A549 (cell line): Measurements from ENCODE around the gene STK11IP. TPM values are rescaled to one million over a fixed set of nuclear protein-coding genes. Genes with fewer than 3 reads are reported as not detected.

Experiments used
- ATAC-seq, 2 experiments: fragments of 200-7000 bp in 1 of 2; fragments of >200 bp in 1 of 2; cut with Nextera tagmentation in 1 of 2; cut with Tn5 transposase in 1 of 2; 3 replicates each; pipeline versions ENCODE4 v1.8.0 to v1.9.1; 2018 to 2020; ENCODE audit warnings: mild to moderate bottlenecking in 1 of 2, moderate library complexity in 1 of 2
- CTCF ChIA-PET: fragments of 300-600 bp; sonication (Branson Sonifier 250); formaldehyde crosslinking; extraction: SDS; loops from one replicate; lab custom pipeline; 2021; ENCODE audit warnings: antibody characterized with exemption, inconsistent platforms; lab: Yijun Ruan, JAX
- POLR2A ChIA-PET: fragments of 350-600 bp; formaldehyde crosslinking; extraction: SDS; loops from one replicate; lab custom pipeline; 2021; ENCODE audit warnings: antibody characterized with exemption, inconsistent platforms; lab: Yijun Ruan, JAX
- DNase-seq, 2 experiments: peaks; one replicate each; pipeline versions ENCODE4 v3.0.0 to v3.0.0-alpha.2; 2011 to 2016; ENCODE audit warnings: low read depth in 1 of 2, low spot score in 1 of 2
- FAIRE-seq: peaks from 2 replicates; lab custom pipeline; 2011; peaks lifted over from hg19 to GRCh38; lab: Jason Lieb, UNC
- H3K27ac ChIP-seq, 2 experiments: fragments of >200 bp; sonication (Bioruptor Twin); formaldehyde crosslinking; 3 replicates each; pipeline ENCODE4 v1.5.1; 2016 to 2017
- H3K4me1 ChIP-seq: fragments of >200 bp; sonication (Bioruptor Twin); formaldehyde crosslinking; 3 replicates; pipeline ENCODE4 v1.6.1; 2016
- H3K4me2 ChIP-seq: fragments of >200 bp; sonication (Bioruptor Twin); formaldehyde crosslinking; 3 replicates; pipeline ENCODE4 v1.6.1; 2016
- H3K4me3 ChIP-seq: fragments of >200 bp; sonication (Bioruptor Twin); formaldehyde crosslinking; 3 replicates; pipeline ENCODE4 v1.5.1; 2016
- H3K9me3 ChIP-seq: fragments of >200 bp; sonication (Bioruptor Twin); formaldehyde crosslinking; 3 replicates; pipeline ENCODE4 v1.6.1; 2016
- CBX2 ChIP-seq: fragments of 200-600 bp; sonication (generic); IDR thresholded peaks from 2 replicates; pipeline ENCODE4 v1.6.1; 2016; ENCODE audit warnings: low read depth, mild to moderate bottlenecking, borderline replicate concordance
- CBX8 ChIP-seq: fragments of 200-600 bp; sonication (generic); IDR thresholded peaks from 2 replicates; pipeline ENCODE4 v1.6.1; 2016
- EHMT2 ChIP-seq: fragments of 200-600 bp; sonication (generic); IDR thresholded peaks from 2 replicates; pipeline ENCODE4 v1.6.1; 2016; ENCODE audit warnings: antibody characterized with exemption, low read depth, mild to moderate bottlenecking, moderate library complexity
- FOSL2 ChIP-seq, 2 experiments: fragments of 450-650 bp in 1 of 2; fragments of >200 bp in 1 of 2; sonication (Bioruptor Twin) in 1 of 2; formaldehyde crosslinking; IDR thresholded peaks; 2 replicates each; pipeline versions ENCODE4 v1.5.0 to v1.6.1; 2016 to 2020; ENCODE audit warnings: mild to moderate bottlenecking in 1 of 2, moderate library complexity in 1 of 2
- HES2 ChIP-seq: fragments of >200 bp; sonication (Bioruptor Twin); formaldehyde crosslinking; IDR thresholded peaks from 2 replicates; pipeline ENCODE4 v1.6.1; 2016
- HOXA7 ChIP-seq: fragments of 250-450 bp; sonication (Bioruptor Pico); IDR thresholded peaks from 2 replicates; pipeline ENCODE4 v1.5.0; 2020; ENCODE audit warnings: mild to moderate bottlenecking, moderate library complexity
- HOXB13 ChIP-seq: fragments of 250-450 bp; sonication (Bioruptor Pico); IDR thresholded peaks from 2 replicates; pipeline ENCODE4 v1.5.0; 2020; ENCODE audit warnings: low read depth, mild to moderate bottlenecking, moderate library complexity
- MAFK ChIP-seq: fragments of 450-650 bp; IDR thresholded peaks from 2 replicates; pipeline ENCODE4 v1.6.1; 2014; ENCODE audit not compliant: partially characterized antibody
- NPAS2 ChIP-seq: fragments of 250-450 bp; sonication (Bioruptor Pico); IDR thresholded peaks from 2 replicates; pipeline ENCODE4 v1.8.0; 2022; ENCODE audit warnings: mild to moderate bottlenecking, moderate library complexity, borderline replicate concordance
- NR3C1 ChIP-seq: fragments of >200 bp; sonication (Bioruptor Twin); formaldehyde crosslinking; IDR thresholded peaks from 3 replicates; pipeline ENCODE4 v1.6.1; 2017
- POLR2A ChIP-seq: IDR thresholded peaks from 2 replicates; pipeline ENCODE4 v1.6.1; 2012; ENCODE audit warnings: mild to moderate bottlenecking, low read length
- POLR2AphosphoS2 ChIP-seq: conservative IDR thresholded peaks from 2 replicates; pipeline ENCODE4 v1.6.1; 2012; ENCODE audit warnings: low read length, improper control_type of control experiment, inconsistent platforms
- RARB ChIP-seq: fragments of 250-450 bp; sonication (Bioruptor Pico); IDR thresholded peaks from 2 replicates; pipeline ENCODE4 v1.8.0; 2021; ENCODE audit warnings: mild to moderate bottlenecking, moderate library complexity
- REST ChIP-seq: fragments of 200-600 bp; sonication (generic); IDR thresholded peaks from 2 replicates; pipeline ENCODE4 v1.6.1; 2016; ENCODE audit warnings: antibody characterized with exemption, mild to moderate bottlenecking, moderate library complexity
- ZC3H11A ChIP-seq: fragments of 450-650 bp; IDR thresholded peaks from 2 replicates; pipeline ENCODE4 v1.6.1; 2014; ENCODE audit warnings: antibody characterized with exemption, mild to moderate bottlenecking
- WGBS: methylation state at CpG from one replicate; pipeline ENCODE4 v1.1.6; 2017; ENCODE audit errors: missing lambda C conversion rate; 5-methylcytosine and 5-hydroxymethylcytosine counted together
- polyA plus RNA-seq, 4 experiments: library from polyadenylated mRNA; depleted of rRNA in 3 of 4; stranded (reverse); fragments of >200 nt; fragmentation: RNase III in 1 of 4; extraction: RNeasy Plus Mini Kit Qiagen cat#74134 plus additional on column Dnase treatment in 1 of 4; gene quantifications; 2 replicates in 3 of 4; 3 replicates in 1 of 4; pipeline ENCODE4 v1.2.3, GENCODE V29; 2011 to 2017
- TF ChIP-seq, protein P1 (sequence below): fragments of 450-650 bp; IDR thresholded peaks from 2 replicates; pipeline ENCODE4 v1.6.1; 2014; ENCODE audit warnings: antibody characterized with exemption
- TF ChIP-seq, protein P2 (sequence below): fragments of 250-450 bp; sonication (Bioruptor Pico); IDR thresholded peaks from 2 replicates; pipeline ENCODE4 v1.5.0; 2020; ENCODE audit warnings: low read depth, mild to moderate bottlenecking, moderate library complexity

STK11IP gene
- polyA plus RNA-seq, 2 of the 4 experiments (the other 2 are of a cell fraction): 13.3 to 18.8 TPM

- ChIA-PET CTCF (interaction anchor here (0.7 to 6.6 kb wide), 14 partner anchors 8 to 255 kb away, joined by 3 to 68 read pairs (median 6); partner anchors contain the start of genes CHPF, OBSL1 and TMEM198), POLR2A (no interaction called here)
- H3K4me1 ChIP-seq: peaks cover 10% of the 10 kb centered on the region; the same call in 2 of the 3 replicates
- TF ChIP-seq HOXB13 (CRISPR knock-in tag): no peak
- ATAC-seq (no peak), FAIRE-seq (no peak), DNase-seq (peak in 1 of 2 experiments; percentile 21)
- no peak overlapping the region for H3K27ac ChIP-seq
- 74% methylated on average over 14 of the region's 14 CpGs for WGBS
- no peak overlapping the region for H3K4me3 ChIP-seq
- H3K9me3 ChIP-seq: no peaks in the 10 kb centered on the region
- H3K4me2 ChIP-seq: no peak overlapping the region
Observed at GRCh38 chr2:219643788-219644398, 46.2 kb downstream of the STK11IP start.

- H3K4me2 ChIP-seq: 0 out of 3 replicates have a peak overlapping the region, but pooled peaks have one; percentile 4
- ATAC-seq (no peak), DNase-seq (no peak), FAIRE-seq (no peak)
- 76% methylated on average over 17 of the region's 17 CpGs for WGBS
- H3K4me1 ChIP-seq: peaks cover 10% of the 10 kb centered on the region; the same call in 2 of the 3 replicates
- no peaks in the 10 kb centered on the region for H3K9me3 ChIP-seq
- ChIA-PET CTCF (interaction anchor here (0.6 to 6.6 kb wide), 12 partner anchors 12 to 256 kb away, joined by 3 to 68 read pairs (median 4); partner anchors contain the start of genes CHPF, OBSL1 and TMEM198), POLR2A (no interaction called here)
- TF ChIP-seq HES2 (no peak), REST (no peak), RARB (CRISPR knock-in tag) (no peak), EHMT2 (no peak), POLR2A (no peak)
- TF ChIP-seq, protein P1, sequence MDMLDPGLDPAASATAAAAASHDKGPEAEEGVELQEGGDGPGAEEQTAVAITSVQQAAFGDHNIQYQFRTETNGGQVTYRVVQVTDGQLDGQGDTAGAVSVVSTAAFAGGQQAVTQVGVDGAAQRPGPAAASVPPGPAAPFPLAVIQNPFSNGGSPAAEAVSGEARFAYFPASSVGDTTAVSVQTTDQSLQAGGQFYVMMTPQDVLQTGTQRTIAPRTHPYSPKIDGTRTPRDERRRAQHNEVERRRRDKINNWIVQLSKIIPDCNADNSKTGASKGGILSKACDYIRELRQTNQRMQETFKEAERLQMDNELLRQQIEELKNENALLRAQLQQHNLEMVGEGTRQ: no peak
- TF ChIP-seq, protein P2, sequence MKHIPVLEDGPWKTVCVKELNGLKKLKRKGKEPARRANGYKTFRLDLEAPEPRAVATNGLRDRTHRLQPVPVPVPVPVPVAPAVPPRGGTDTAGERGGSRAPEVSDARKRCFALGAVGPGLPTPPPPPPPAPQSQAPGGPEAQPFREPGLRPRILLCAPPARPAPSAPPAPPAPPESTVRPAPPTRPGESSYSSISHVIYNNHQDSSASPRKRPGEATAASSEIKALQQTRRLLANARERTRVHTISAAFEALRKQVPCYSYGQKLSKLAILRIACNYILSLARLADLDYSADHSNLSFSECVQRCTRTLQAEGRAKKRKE (CRISPR knock-in tag): no peak
- no peak overlapping the region for H3K27ac ChIP-seq
- H3K4me3 ChIP-seq: no peak overlapping the region
Observed at GRCh38 chr2:219644801-219645480, 47.3 kb downstream of the STK11IP start.

- no peaks in the 10 kb centered on the region for H3K9me3 ChIP-seq
- CTCF ChIA-PET: interaction anchor here (0.6 to 6.6 kb wide), 7 partner anchors 11 to 151 kb away, joined by 3 to 68 read pairs (median 4); no protein-coding TSS in a partner anchor
- peaks cover 10% of the 10 kb centered on the region; the same call in 2 of the 3 replicates for H3K4me1 ChIP-seq
- H3K4me2 ChIP-seq: 0 out of 3 replicates have a peak overlapping the region, but pooled peaks have one; percentile 4
- 56% methylated on average over 12 of the region's 12 CpGs for WGBS
- DNase-seq (no peak), ATAC-seq (peak; percentile 26 to 36; a peak in 1 of 6 replicates), FAIRE-seq (no peak)
- POLR2A ChIA-PET: no interaction called here
- no peak overlapping the region for H3K27ac ChIP-seq
- peak; percentile 96 for TF ChIP-seq MAFK
- no peak for TF ChIP-seq HOXA7 (CRISPR knock-in tag)
- TF ChIP-seq REST: no peak
- no peak for TF ChIP-seq CBX2
- no peak for TF ChIP-seq CBX8
- TF ChIP-seq ZC3H11A: no peak
- TF ChIP-seq POLR2AphosphoS2: no peak
- no peak for TF ChIP-seq NPAS2
- no peak for TF ChIP-seq NR3C1
- no peak for TF ChIP-seq FOSL2 (IDR thresholded peaks at IDR 0.05)
- 0 out of 2 replicates have a peak, but pooled peaks have one; percentile 42 for TF ChIP-seq FOSL2 (CRISPR knock-in tag; IDR thresholded peaks at IDR 0.05)
- H3K4me3 ChIP-seq: no peak overlapping the region
Observed at GRCh38 chr2:219645631-219646527, 48.2 kb downstream of the STK11IP start.
